HG03135 (cell line): Measurements from ENCODE around the gene PIGM.
A peak's percentile ranks its signal among the peaks of the same experiment; 100 is the strongest.
"Not testable (repeated sequence)": the region's sequence is repeated elsewhere in the genome, so short reads cannot be mapped to it uniquely, and the experiment has no call there.

ENCODE experiments used
- ATAC-seq: cut with Tn5 transposase; IDR thresholded peaks from one replicate; pipeline ENCODE4 v1.9.1; 2021; ENCODE audit warnings: mild to moderate bottlenecking, moderate library complexity; ENCODE audit not compliant: unreplicated experiment

The PIGM gene

DNA sequence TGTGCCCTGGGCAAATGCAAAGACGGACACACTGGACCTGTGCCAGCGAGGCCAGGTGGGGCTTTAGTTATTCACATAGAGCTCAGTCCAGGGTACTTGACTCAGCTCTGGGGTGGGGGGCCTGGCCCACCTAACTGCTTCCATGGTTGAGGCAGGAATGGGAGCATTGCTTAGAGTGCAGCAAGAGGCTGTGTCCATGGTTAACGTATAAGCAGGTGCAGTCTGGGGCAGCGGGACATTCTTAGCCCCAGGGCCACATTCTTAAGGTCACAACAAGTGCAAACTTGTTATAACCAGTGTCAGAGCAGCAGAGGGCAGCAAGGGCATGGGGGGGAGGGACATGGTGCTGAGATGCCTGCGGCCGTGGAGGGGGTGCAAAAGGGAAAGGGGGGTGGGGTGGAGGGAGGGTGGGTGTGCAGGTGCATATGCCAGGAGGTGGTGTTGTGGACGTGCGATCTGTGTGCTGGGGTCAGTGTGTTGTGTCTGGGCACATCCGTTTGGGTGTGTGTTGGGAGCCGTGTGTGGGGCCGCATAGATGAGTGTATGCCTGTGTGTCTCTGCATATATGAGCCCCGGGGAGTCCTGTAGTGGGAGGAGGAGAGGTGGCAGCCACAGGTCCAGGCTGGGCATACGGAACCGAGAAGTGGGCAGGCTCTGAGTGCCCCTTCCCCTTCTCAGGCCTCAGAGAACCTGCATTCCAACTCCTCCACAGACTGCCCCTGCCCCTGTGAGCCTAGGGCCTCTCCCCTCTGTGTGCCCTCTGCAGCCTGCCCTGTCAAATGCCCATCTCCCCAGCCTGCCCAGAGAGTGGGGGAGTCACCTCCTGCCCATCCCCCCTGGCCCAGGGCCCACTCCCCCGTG is 29.8 kb upstream of the PIGM start:
- ATAC-seq = no peak

GRCh38 chr1:160058087-160058486 is 26.3 kb upstream of the PIGM start:
- no peak for ATAC-seq

GRCh38 chr1:160056648-160057169 is 24.9 kb upstream of the PIGM start:
- no peak for ATAC-seq

DNA sequence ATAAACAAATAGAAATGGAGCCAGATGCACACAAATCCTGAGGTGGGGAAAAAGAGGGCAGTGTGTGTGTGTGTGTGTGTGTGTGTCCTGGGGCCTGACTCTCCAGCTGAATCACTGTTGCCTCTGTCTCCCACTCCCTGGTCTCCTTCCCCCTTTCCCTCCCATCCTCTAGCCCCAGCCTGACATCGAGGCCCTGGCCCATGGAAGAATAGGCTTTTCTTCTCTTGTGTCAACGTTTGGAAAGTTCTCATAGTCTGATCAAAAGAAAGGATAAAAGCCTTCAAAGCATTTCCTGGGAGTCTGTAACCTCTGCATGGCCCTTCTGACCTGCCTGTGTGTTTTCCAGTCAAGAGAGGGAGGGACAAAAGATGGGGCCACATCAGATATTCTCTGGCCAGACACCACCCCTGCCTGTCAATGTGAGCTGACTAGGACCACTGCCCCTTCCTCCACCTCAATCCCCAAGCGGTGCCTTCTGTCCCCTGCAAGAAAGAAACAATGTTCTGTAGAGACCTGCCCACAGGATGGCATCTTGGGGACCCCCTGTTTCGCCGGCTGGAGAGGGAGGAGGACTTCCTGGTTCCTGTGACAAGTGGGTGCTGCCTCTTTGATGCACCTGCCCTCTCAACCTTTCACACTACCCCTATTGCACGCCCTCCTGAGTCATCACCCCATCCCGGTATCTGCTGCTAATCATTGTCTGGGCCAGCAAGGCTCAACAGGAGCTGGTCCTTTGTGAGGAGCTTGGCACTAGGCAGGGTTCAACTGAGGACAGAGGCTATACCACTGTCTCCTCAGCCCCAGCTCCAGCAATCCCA is 22.0 kb upstream of the PIGM start:
- no peak for ATAC-seq

GRCh38 chr1:160052936-160053335 is 21.1 kb upstream of the PIGM start:
- no peak for ATAC-seq

DNA sequence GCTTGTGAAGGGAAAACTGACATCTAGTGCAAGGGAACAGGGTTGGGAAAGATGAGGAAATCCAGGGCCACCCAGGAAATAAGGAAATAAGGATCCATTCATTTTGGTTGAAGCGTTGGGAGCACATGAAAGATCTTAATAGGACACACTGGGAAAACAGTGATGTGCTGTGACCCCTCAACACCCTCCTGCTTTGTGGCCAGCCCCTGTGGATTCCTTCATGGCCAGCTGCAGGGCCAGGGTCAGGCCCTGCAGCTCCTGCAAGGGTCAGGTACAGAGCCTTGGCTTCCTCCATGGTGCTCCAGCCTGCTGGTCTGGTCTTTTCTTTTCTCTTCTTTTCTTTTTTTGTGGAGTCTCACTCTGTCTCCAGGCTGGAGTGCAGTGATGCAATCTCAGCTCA is 18.8 kb upstream of the PIGM start:
- ATAC-seq = no peak

GRCh38 chr1:160050182-160050581 is 18.4 kb upstream of the PIGM start:
- not testable (repeated sequence) for ATAC-seq

DNA sequence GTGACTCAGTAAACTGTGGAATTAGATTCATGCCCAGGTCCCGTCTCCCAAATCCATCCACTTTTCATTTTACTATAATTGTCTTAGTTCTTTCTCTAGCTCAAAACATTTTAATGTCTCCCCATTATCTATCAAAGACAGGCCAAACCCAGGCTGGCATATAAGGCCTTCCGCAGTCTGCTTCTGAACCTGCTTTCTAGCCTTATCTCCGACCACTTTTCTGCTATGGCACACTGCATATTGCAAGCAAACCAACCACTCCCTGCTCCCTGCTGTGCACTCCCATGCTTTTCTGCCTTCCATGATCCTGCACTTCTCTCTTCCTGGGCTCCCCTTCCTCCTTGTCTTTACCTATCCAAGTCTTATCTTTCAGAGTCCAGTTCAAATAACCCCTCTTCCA is 17.3 kb upstream of the PIGM start:
- no peak for ATAC-seq

DNA sequence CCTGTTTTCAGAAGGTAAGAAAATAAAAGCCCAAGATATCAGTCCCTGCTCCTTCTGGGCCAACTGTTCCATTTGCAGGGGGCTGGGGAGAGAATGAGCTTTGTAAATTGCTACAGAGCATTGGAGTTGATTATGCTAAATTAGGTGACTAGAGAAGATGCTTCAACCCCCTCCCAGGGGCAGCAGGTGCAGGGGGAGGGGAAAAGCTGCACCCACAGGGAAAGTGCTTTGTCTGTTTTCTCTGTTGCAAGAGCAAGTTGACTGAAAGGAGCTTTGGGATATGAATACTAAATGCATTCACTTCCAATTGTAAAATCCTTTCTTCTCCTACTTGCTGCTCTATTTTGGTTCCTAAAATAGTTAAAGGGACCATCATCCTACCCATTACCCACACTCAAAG is 16.5 kb upstream of the PIGM start:
- ATAC-seq = no peak

GRCh38 chr1:160047111-160047991 is 15.6 kb upstream of the PIGM start:
- ATAC-seq = no peak

DNA sequence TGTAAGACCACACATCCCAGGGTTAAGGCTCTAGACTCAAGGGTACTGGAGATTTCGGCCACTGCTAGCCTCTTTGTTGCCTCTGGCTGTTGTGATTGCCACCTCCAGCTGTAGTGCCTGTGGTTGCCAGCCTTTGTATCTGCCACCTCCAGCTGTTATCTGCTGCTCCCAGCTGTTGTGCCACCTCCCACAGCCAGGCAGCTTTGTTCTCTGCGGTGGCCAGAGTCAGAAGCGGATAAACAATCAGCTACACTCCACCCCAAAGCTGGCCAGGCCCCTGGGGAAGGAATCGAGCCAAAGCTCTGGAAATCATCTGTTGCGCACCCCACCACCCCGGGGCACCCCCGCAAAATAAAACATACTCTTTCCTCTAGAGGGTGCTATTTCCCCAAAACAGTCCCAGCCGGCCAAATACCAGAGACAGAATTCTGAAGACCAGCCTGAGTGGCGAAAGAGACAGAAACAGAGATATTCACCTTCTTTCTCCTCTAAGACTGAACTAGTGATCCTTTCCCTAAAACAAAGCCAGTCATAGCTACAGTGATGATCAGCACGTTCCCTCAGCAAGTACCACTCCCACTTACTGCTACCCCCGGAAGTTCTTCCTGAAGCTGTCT is 14.8 kb upstream of the PIGM start:
- ATAC-seq = no peak

GRCh38 chr1:160045653-160046052 is 13.9 kb upstream of the PIGM start:
- no peak for ATAC-seq

DNA sequence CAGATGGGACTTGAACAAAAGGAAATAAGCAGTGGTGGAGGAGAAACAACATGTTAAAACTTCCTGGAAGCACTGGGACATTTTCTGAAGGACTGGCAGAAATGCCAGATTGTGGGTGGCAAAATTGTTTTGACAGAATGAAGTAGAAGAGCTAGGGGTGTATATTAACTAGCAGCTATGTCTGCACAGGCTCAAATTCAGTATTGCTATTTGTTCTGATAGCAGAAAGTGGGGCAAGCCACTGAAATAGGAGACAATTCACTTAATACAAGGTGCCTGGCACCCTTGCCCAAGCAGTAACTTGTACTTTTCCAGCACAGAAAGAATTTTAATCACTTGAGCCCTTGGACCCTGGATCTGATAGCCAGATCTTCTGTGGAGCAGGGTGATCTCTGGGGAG is 11.8 kb upstream of the PIGM start:
- no peak for ATAC-seq

DNA sequence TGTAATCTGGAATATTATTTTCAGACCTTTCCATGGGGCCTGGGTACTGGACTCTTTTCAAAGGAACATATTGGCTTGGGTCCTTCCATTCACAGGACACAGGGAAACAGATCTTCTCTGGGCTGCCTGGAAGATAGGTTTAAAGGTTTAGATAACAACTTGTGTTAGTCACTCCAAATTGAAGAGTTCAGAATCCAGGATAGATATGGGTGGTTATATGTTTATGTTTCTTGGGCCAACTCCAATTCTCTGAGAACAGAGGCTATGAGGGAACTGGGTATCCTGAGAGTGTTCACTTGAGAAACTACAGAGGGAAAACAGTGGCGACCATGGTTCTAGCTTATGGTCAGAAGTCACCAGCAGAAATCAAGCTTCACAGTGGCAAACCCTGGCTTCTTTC is 8.7 kb upstream of the PIGM start:
- no peak for ATAC-seq

DNA sequence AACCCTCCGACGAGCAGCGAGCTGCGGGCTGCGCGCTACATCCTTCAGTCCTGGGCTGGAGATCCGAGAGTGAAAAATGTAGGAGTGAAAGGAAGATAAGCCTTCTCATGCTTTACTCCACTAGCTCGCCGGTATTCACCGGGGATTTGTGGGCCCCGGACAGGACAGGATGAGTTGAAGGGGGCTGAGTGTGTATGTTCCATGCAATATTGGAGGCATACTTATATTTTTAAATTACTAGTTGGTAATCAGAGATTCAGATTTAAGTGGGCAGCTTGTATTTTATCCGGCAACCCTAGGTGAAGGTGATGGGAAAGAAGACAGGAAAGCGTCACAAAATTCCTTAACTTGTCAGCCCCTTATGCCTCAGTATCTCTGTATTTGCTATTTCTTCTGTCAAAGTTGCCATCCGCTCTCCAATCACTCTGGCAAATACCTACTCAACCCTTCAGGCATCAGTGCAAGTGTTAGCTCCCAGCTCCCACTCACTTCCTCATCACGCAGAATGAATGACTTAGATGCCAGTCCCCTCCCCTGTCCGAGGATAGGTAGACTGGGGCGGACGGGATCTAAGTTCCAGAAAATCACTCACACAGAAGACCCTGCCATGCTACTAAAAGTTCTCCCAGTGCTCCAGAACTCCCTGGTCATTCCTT is 503 bp upstream of the PIGM start:
- peak; percentile 8 for ATAC-seq

GRCh38 chr1:160030657-160031364 is 979 bp downstream of the PIGM start:
- ATAC-seq = peak; percentile 24

GRCh38 chr1:160028426-160028825 is 3.4 kb downstream of the PIGM start:
- no peak for ATAC-seq

GRCh38 chr1:160025314-160025713 is 6.5 kb downstream of the PIGM start:
- ATAC-seq = no peak

GRCh38 chr1:160024195-160024905 is 7.4 kb downstream of the PIGM start:
- no peak for ATAC-seq
